Measurements from ENCODE around the gene LRRC8D. TPM values are rescaled to one million over a fixed set of nuclear protein-coding genes. Genes with fewer than 3 reads are reported as not detected.
A peak's percentile ranks its signal among the peaks of the same experiment; 100 is the strongest.

The LRRC8D gene
- total and polyA plus RNA-seq, 2 of the 4 experiments (the other 2 are of a cell fraction): 34.1 to 35.3 TPM

GRCh38 chr1:89917353-89917752 lies 96.5 kb downstream of the LRRC8D start:
- H3K9me3 ChIP-seq (ENCODE audit: control insufficient read depth, insufficient read depth, low read length): no peaks in the 10 kb centered on the region
- no peaks in the 10 kb centered on the region; the same call in 1 of the 2 replicates for H3K36me3 ChIP-seq (ENCODE audit: control insufficient read depth, insufficient read depth, low read length)
- intact Hi-C loops (cut with micrococcal nuclease): no loop called here
- H3K4me3 ChIP-seq (ENCODE audit: insufficient read depth, low read depth, low read length): no peak overlapping the region
- H3K56ac ChIP-seq (ENCODE audit: extremely low read depth, insufficient read depth, low read length): no peak overlapping the region
- no peak for ATAC-seq (ENCODE audit: low read depth)
- no peak overlapping the region for H3K18ac ChIP-seq (ENCODE audit: low read depth, low read length)
- peaks cover 39 to 46% of the 10 kb centered on the region in 2 experiments for H3K79me1 ChIP-seq (ENCODE audit: low read depth in 1 of 2, low read length in 2 of 2)
- TF ChIP-seq RFX5 (IDR thresholded peaks at IDR 0.05; ENCODE audit: low read depth, low read length): no peak
- TF ChIP-seq, protein P1, sequence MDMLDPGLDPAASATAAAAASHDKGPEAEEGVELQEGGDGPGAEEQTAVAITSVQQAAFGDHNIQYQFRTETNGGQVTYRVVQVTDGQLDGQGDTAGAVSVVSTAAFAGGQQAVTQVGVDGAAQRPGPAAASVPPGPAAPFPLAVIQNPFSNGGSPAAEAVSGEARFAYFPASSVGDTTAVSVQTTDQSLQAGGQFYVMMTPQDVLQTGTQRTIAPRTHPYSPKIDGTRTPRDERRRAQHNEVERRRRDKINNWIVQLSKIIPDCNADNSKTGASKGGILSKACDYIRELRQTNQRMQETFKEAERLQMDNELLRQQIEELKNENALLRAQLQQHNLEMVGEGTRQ (IDR thresholded peaks at IDR 0.05; ENCODE audit: low read depth, low read length): no peak
- no peak for TF ChIP-seq RCOR1 (IDR thresholded peaks at IDR 0.05; ENCODE audit: insufficient replicate concordance, low read length)
- TF ChIP-seq MAZ (IDR thresholded peaks at IDR 0.05; ENCODE audit: borderline replicate concordance, low read depth, low read length): no peak
- no peak for TF ChIP-seq NFE2L2 (IDR thresholded peaks at IDR 0.05; ENCODE audit: low read depth, low read length)
- H2BK20ac ChIP-seq (ENCODE audit: low read depth, low read length): no peak overlapping the region
- ChIA-PET POLR2A (ENCODE audit: unreplicated experiment) (no interaction called here), CTCF (no interaction called here)
- in situ Hi-C loops (cut with MboI; ENCODE audit: low sequenced_read_pairs): no loop called here
- dilution Hi-C loops (cut with HindIII; ENCODE audit: low sequenced_read_pairs, unreplicated experiment): no loop called here
- H3K9ac ChIP-seq (ENCODE audit: low read depth, low read length): no peak overlapping the region
- H3K4ac ChIP-seq (ENCODE audit: low read depth, low read length): no peak overlapping the region
- H4K91ac ChIP-seq (ENCODE audit: insufficient read depth, low read depth, low read length): no peak overlapping the region
- no peak overlapping the region for H3K23ac ChIP-seq (ENCODE audit: low read depth, low read length)
- peaks cover 4% of the 10 kb centered on the region for H3K4me1 ChIP-seq (ENCODE audit: control insufficient read depth, insufficient read depth, low read length)
- no peaks in the 10 kb centered on the region for H3K27me3 ChIP-seq (ENCODE audit: control insufficient read depth, insufficient read depth, low read length)
- no peak overlapping the region for H2BK5ac ChIP-seq (ENCODE audit: low read depth, low read length, poor library complexity, severe bottlenecking)
- no TSS peak for BruUV-seq (replicated peaks)
- no CpG with 5 or more reads among the region's 1 CpG for WGBS, 2 experiments (ENCODE audit: extremely low coverage in 2 of 2, insufficient read length in 1 of 2)
- H3K14ac ChIP-seq (replicated peaks; ENCODE audit: low read depth, low read length): no peak overlapping the region
- no peak for DNase-seq
- H3K9me1 ChIP-seq (ENCODE audit: insufficient read depth, low read length): 0 out of 2 replicates have a peak, but pooled peaks cover 4% of the 10 kb centered on the region
- peak overlapping the region; percentile 40 for H2AK5ac ChIP-seq (ENCODE audit: low read depth, low read length)
- H4K8ac ChIP-seq (ENCODE audit: low read depth in 2 of 2, low read length in 2 of 2): no peak overlapping the region
- H3K4me2 ChIP-seq (ENCODE audit: low read depth, low read length): no peak overlapping the region
- no peak overlapping the region for H2BK15ac ChIP-seq (ENCODE audit: low read depth, low read length)
- H2AK9ac ChIP-seq (replicated peaks; ENCODE audit: low read depth, low read length, poor library complexity): no peak overlapping the region
- no peaks in the 10 kb centered on the region for H4K20me1 ChIP-seq (ENCODE audit: insufficient read depth, low read length)
- H4K5ac ChIP-seq (ENCODE audit: low read depth, low read length): peak overlapping the region; percentile 17; the same call in 1 of the 2 replicates
- no peak overlapping the region for H2AFZ ChIP-seq (replicated peaks; ENCODE audit: low read length, poor library complexity)
- H3K27ac ChIP-seq (ENCODE audit: insufficient read depth, low read length): no peak overlapping the region
- H2BK120ac ChIP-seq (ENCODE audit: low read depth, low read length): no peak overlapping the region
